ENCODE measurements around the gene KLHL17. TPM values are rescaled to one million over a fixed set of nuclear protein-coding genes. Genes with fewer than 3 reads are reported as not detected.

The KLHL17 gene
- total and polyA plus RNA-seq, 9 of the 15 experiments (the other 6 are each of a cell fraction or from before 2014, with no cell fraction given), result 0.14 to 84.8 (median 13.0) TPM

GRCh38 chr1:1001057-1001783, 40.8 kb downstream of the KLHL17 start:
- intact Hi-C loops (cut with micrococcal nuclease), result loop anchor here (5.0 kb wide), 1 partner anchor 61 kb away; no protein-coding TSS in a partner anchor
- peak overlapping the region; percentile 77 for H3K4me2 ChIP-seq (ENCODE audit: insufficient read depth, low read length)
- no peaks in the 10 kb centered on the region for H3K9me1 ChIP-seq (ENCODE audit: control insufficient read depth, insufficient read depth, low read length)
- peak overlapping the region; percentile 52 for H3K4me3 ChIP-seq
- FAIRE-seq (no peak), ATAC-seq (peak; percentile 0; the same call in 2 of the 3 replicates), DNase-seq (ENCODE audit: extremely low read depth in 1 of 4, low spot score in 3 of 4) (peak; percentile 38 to 58 (median 44))
- H3K9ac ChIP-seq (ENCODE audit: insufficient read depth in 1 of 2, low read depth in 2 of 2, low read length in 2 of 2), result peak overlapping the region; percentile 86 to 99
- POLR2A ChIA-PET, result interaction anchor here (0.6 to 2.3 kb wide), 7 partner anchors 12 to 374 kb away, joined by 3 to 16 read pairs (median 4); partner anchors contain the start of genes AURKAIP1, ISG15 and KLHL17
- H3K4me1 ChIP-seq (replicated peaks in 1 of 2; ENCODE audit: control insufficient read depth in 2 of 2, insufficient read depth in 2 of 2, low read length in 2 of 2), result peaks cover 37 to 93% of the 10 kb centered on the region in 2 experiments
- no peaks in the 10 kb centered on the region for H3K36me3 ChIP-seq (ENCODE audit: control insufficient read depth, insufficient read depth, low read length)
- H3K79me2 ChIP-seq (ENCODE audit: control insufficient read depth, insufficient read depth, low read length), result peaks cover 16% of the 10 kb centered on the region; the same call in 2 of the 3 replicates
- 7% methylated on average over 48 of the region's 58 CpGs for WGBS (ENCODE audit: insufficient coverage, low coverage, missing lambda C conversion rate)
- no peaks in the 10 kb centered on the region for H3K9me3 ChIP-seq (replicated peaks; ENCODE audit: control insufficient read depth, insufficient read depth, low read depth, low read length)
- in situ Hi-C loops (cut with MboI), result no loop called here
- peak overlapping the region; percentile 89 for H2AFZ ChIP-seq (ENCODE audit: low read depth, low read length)
- CTCF ChIA-PET (ENCODE audit: low intra/inter-chr PET ratio), result interaction anchor here (0.7 to 1.5 kb wide), 2 partner anchors 16 to 297 kb away, joined by 3 to 9 read pairs; no protein-coding TSS in a partner anchor
- peaks cover 10% of the 10 kb centered on the region; the same call in 1 of the 2 replicates for H4K20me1 ChIP-seq (replicated peaks; ENCODE audit: control insufficient read depth, insufficient read depth, low read length)
- BruUV-seq (replicated peaks), result no TSS peak
- H3K27me3 ChIP-seq (ENCODE audit: control insufficient read depth in 2 of 2, insufficient read depth in 2 of 2, low read length in 2 of 2), result no peaks in the 10 kb centered on the region
- peak overlapping the region; percentile 95 for H3K27ac ChIP-seq (ENCODE audit: extremely low read depth, low read depth, low read length)
- TF ChIP-seq GATAD2B (IDR thresholded peaks at IDR 0.05; ENCODE audit: borderline replicate concordance) (peak; percentile 84), ZNF197 (CRISPR knock-in tag; IDR thresholded peaks at IDR 0.05; ENCODE audit: low read depth) (0 out of 2 replicates have a peak, but pooled peaks have one; percentile 13), PKNOX1 (IDR thresholded peaks at IDR 0.05) (peak; percentile 57), ZNF592 (IDR thresholded peaks at IDR 0.05) (0 out of 2 replicates have a peak, but pooled peaks have one; percentile 10), ZNF778 (CRISPR knock-in tag; IDR thresholded peaks at IDR 0.05) (no peak), ZBTB43 (CRISPR knock-in tag; IDR thresholded peaks at IDR 0.05) (0 out of 2 replicates have a peak, but pooled peaks have one; percentile 15), CHD1 (IDR thresholded peaks at IDR 0.05; ENCODE audit: low read length) (peak; percentile 3), ATF7 (IDR thresholded peaks at IDR 0.05) (no peak), NBN (IDR thresholded peaks at IDR 0.05; ENCODE audit: low read depth) (0 out of 2 replicates have a peak, but pooled peaks have one; percentile 12), FOSL1 (tag; conservative IDR thresholded peaks at IDR 0.05) (0 out of 2 replicates have a peak, but pooled peaks have one; percentile 36), KAT7 (CRISPR knock-in tag; IDR thresholded peaks at IDR 0.05; ENCODE audit: borderline replicate concordance) (0 out of 2 replicates have a peak, but pooled peaks have one; percentile 84)
